Measurements from ENCODE around the gene PDZRN4. TPM values are rescaled to one million over a fixed set of nuclear protein-coding genes. Genes with fewer than 3 reads are reported as not detected.

The PDZRN4 gene
- total RNA-seq, 1 donor: not detected

DNA sequence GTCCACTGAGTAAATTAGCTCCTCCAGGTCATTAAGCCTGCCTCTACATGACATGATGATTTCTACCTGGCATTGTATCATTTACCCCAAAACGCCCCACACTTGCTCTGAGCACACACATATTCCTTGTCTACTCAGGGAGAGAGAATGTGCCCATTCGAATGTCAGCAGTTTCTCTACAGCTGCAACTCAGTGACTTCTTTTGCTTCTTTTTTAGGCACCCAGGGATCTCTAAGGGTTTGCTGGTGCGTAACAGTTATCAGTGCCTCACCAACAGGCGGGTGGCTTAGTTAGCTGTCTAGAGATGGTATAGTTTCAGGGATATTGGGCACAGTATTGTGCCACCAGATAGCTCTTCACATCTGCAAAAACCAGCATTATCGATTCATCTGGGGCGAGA is 316.9 kb downstream of the PDZRN4 start:
- TF ChIP-seq, protein P1, sequence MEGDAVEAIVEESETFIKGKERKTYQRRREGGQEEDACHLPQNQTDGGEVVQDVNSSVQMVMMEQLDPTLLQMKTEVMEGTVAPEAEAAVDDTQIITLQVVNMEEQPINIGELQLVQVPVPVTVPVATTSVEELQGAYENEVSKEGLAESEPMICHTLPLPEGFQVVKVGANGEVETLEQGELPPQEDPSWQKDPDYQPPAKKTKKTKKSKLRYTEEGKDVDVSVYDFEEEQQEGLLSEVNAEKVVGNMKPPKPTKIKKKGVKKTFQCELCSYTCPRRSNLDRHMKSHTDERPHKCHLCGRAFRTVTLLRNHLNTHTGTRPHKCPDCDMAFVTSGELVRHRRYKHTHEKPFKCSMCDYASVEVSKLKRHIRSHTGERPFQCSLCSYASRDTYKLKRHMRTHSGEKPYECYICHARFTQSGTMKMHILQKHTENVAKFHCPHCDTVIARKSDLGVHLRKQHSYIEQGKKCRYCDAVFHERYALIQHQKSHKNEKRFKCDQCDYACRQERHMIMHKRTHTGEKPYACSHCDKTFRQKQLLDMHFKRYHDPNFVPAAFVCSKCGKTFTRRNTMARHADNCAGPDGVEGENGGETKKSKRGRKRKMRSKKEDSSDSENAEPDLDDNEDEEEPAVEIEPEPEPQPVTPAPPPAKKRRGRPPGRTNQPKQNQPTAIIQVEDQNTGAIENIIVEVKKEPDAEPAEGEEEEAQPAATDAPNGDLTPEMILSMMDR (IDR thresholded peaks at IDR 0.05; ENCODE audit: insufficient read depth, low read depth, low read length): no peak
- no peak for DNase-seq (ENCODE audit: low read depth)
- H3K4me3 ChIP-seq (ENCODE audit: low read depth, low read length): no peak overlapping the region

DNA sequence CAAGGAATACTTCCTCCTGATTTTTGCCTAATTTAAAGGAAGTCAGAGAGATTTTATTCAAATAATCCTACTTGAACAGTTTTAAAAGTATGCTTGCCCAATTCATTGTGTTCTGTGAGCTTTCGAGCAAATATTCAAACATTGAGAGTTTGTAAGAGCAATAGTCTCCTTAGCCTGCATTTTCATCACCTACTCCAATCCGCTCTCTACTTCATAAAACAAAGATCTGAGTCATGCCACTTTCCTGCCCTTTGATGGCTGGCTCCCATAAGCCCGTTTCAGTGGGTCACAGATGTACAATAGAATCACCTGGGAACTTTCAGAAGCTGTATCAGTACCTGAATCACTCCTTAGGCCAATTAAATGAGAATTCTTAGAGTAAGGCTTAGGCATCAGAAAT is 319.2 kb downstream of the PDZRN4 start:
- TF ChIP-seq, protein P1 (IDR thresholded peaks at IDR 0.05; ENCODE audit: insufficient read depth, low read depth, low read length): no peak
- no peak for DNase-seq (ENCODE audit: low read depth)
- H3K4me3 ChIP-seq (ENCODE audit: low read depth, low read length): no peak overlapping the region

DNA sequence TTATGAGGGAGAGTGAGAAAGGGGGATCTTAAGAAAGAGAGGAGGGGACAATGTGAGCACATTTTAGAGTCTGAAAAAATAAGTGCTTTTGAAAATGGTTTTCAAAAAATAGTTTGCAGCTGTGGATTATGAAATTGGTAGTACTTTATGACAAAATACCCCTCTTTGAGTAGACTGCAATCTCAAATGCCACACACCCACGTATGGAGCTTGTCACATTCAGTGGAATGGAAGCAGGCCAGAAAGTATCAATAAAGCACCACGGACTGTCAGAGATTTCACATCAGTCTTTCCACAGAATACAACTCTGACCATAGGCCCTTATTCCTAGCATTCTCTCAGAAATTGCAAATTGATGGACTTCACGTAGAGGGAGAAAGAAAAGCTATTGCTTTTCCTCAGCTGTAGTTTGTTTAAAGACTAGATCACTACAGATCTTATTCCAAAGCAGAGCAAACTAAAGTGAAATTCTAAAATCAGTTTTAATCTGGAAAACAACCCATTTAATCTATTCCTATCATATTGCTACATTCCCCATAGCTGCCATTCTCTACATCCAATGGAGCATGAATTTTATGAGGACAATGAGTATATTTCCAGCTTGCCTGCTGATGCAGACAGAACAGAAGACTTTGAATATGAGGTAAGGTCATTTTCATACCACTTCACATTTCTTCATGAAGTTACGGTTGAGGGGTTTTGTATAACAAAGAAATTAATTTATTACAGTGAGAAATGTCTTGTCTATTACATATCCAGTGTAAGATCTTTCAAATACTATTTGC is 321.3 kb downstream of the PDZRN4 start:
- TF ChIP-seq, protein P1 (IDR thresholded peaks at IDR 0.05; ENCODE audit: insufficient read depth, low read depth, low read length): no peak
- H3K4me3 ChIP-seq (ENCODE audit: low read depth, low read length): no peak overlapping the region
- no peak for DNase-seq (ENCODE audit: low read depth)

DNA sequence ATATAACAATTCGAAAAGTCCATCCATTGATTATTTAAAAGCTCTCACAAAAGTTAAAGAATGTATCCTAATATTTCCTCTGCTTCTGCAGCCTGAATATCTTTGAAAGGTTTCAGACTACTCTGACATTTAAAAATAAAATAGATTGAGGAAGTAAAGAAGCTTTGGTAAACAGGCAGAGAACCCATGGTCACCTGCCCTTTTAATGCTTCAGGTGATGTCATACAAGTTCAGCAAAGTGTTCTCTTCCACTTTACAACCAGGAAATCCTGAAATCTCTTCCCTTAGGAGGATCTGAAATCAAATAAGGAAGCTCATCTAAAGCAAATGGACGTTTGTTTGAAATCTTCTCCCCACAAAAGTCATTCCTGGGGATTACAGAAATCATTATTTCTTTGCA is 322.4 kb downstream of the PDZRN4 start:
- TF ChIP-seq, protein P1 (IDR thresholded peaks at IDR 0.05; ENCODE audit: insufficient read depth, low read depth, low read length): no peak
- H3K4me3 ChIP-seq (ENCODE audit: low read depth, low read length): no peak overlapping the region
- no peak for DNase-seq (ENCODE audit: low read depth)

DNA sequence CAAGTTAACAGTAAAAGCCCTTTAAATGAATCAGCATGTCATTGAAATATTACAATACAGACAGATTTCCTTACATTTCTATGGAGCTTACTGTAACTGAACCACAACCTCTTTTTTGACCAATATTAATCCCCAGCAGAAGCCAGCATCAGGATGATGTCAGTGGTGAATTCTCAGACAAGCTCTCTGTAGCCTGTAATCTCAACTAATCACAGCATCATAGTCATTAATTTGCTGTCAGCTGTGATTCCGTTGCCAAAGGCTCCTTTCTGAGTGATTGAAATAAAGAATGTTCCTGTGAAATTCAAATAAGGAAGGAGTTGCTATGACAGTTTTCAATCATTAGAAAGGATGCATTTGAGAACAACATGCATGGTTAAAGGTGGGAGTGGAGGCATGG is 323.1 kb downstream of the PDZRN4 start:
- TF ChIP-seq, protein P1 (IDR thresholded peaks at IDR 0.05; ENCODE audit: insufficient read depth, low read depth, low read length): no peak
- no peak overlapping the region for H3K4me3 ChIP-seq (ENCODE audit: low read depth, low read length)
- DNase-seq (ENCODE audit: low read depth): no peak

DNA sequence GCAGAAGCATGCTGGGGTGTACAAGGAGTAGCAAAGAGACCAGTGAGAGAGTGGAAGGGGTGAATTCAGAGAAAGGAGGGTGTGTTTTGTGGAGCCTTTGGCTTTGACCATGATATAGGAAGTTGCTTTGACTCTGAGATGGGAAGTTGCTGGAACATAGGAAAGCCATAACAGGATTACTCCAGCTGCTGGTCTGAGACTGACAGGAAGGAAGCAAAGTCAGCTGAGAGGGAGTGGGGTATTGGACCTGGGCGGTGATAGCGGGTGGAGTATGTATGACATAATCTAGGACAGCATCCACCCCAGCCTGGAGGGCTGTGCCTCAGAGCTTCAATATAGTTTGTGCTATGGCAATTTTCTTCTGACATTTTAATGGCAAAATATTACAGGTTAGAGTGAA is 324.4 kb downstream of the PDZRN4 start:
- no peak for DNase-seq (ENCODE audit: low read depth)
- TF ChIP-seq, protein P1 (IDR thresholded peaks at IDR 0.05; ENCODE audit: insufficient read depth, low read depth, low read length): no peak
- no peak overlapping the region for H3K4me3 ChIP-seq (ENCODE audit: low read depth, low read length)

Measured in fibroblast of villous mesenchyme (primary cell).